Breast epithelium (tissue), 4 donors: ENCODE data around the gene HAPSTR1. TPM values are rescaled to one million over a fixed set of nuclear protein-coding genes. Genes with fewer than 3 reads are reported as not detected.

Experiments used
- DNase-seq, 2 donors: peaks; one replicate each; pipeline ENCODE4 v3.0.0-alpha.2; 2019; ENCODE audit warnings: low spot score in 2 of 2
- H3K27ac ChIP-seq, 2 donors: fragments of 200-600 bp; sonication (generic) in 1 of 2; one replicate each; pipeline ENCODE4 v1.5.1; 2016 to 2019; ENCODE audit warnings: mild to moderate bottlenecking in 1 of 2
- H3K27me3 ChIP-seq, 2 donors: fragments of 200-600 bp; sonication (generic) in 1 of 2; one replicate each; pipeline versions ENCODE4 v1.5.1 to v1.6.0; 2017 to 2019; ENCODE audit warnings: control low read depth in 1 of 2, mild to moderate bottlenecking in 1 of 2
- H3K36me3 ChIP-seq: fragments of 200-600 bp; one replicate; pipeline ENCODE4 v1.5.1; 2019
- H3K4me1 ChIP-seq, 2 donors: fragments of 200-600 bp; sonication (generic); one replicate each; pipeline ENCODE4 v1.5.1; 2016 to 2019; ENCODE audit warnings: control low read depth in 1 of 2
- H3K4me3 ChIP-seq, 3 donors: fragments of 200-600 bp; sonication (generic); 1 replicate in 2 of 3; 2 replicates in 1 of 3; pipeline ENCODE4 v1.5.1; 2016 to 2019; ENCODE audit warnings: mild to moderate bottlenecking in 3 of 3, moderate library complexity in 2 of 3
- H3K9me3 ChIP-seq, 2 donors: fragments of 200-600 bp; sonication (generic) in 1 of 2; one replicate each; pipeline ENCODE4 v1.5.1; 2016 to 2019; ENCODE audit warnings: control low read depth in 1 of 2
- CTCF ChIP-seq, 3 donors: fragments of 450-650 bp; IDR thresholded peaks; one replicate each; pipeline ENCODE4 v1.5.1; 2016 to 2017; ENCODE audit warnings: antibody characterized with exemption in 3 of 3, mild to moderate bottlenecking in 3 of 3, moderate library complexity in 3 of 3
- POLR2A ChIP-seq: fragments of 450-650 bp; IDR thresholded peaks from one replicate; pipeline ENCODE4 v1.6.1; 2016; ENCODE audit warnings: antibody characterized with exemption, mild to moderate bottlenecking, moderate library complexity
- POLR2AphosphoS5 ChIP-seq, 3 donors: sonication (generic); formaldehyde crosslinking; IDR thresholded peaks; one replicate each; pipeline ENCODE4 v1.6.1; 2017; ENCODE audit warnings: antibody characterized with exemption in 3 of 3
- intact Hi-C: fragments of 100-400 bp; cut with DNase I; formaldehyde crosslinking; loops from one replicate; pipeline ENCODE4 v1.15.1; 2023; ENCODE audit warnings: low total_unique reads
- total RNA-seq, 3 donors: library from RNA; depleted of rRNA; stranded (reverse); fragments of >200 nt; gene quantifications; one replicate each; pipeline ENCODE4 v1.1.0, GENCODE V29; 2016

Gene HAPSTR1
- total RNA-seq, 3 donors from 2014 or later: 39.0 to 63.5 (median 50.1) TPM

- no peaks in the 10 kb centered on the region for H3K9me3 ChIP-seq
- H3K4me3 ChIP-seq: no peak overlapping the region
- intact Hi-C loops: no loop called here
- no peaks in the 10 kb centered on the region for H3K4me1 ChIP-seq
- no peak for TF ChIP-seq CTCF (IDR thresholded peaks at IDR 0.05)
- no peak for TF ChIP-seq POLR2AphosphoS5 (IDR thresholded peaks at IDR 0.05)
- no peak for TF ChIP-seq POLR2A
- no peak for DNase-seq
- H3K27ac ChIP-seq: no peak overlapping the region
- no peaks in the 10 kb centered on the region for H3K36me3 ChIP-seq
- no peaks in the 10 kb centered on the region for H3K27me3 ChIP-seq
These were observed 37.0 kb upstream of the HAPSTR1 start for GRCh38 chr16:9054460-9054859.

GRCh38 chr16:9055115-9055514 lies 36.3 kb upstream of the HAPSTR1 start:
- no peaks in the 10 kb centered on the region for H3K4me1 ChIP-seq
- no peaks in the 10 kb centered on the region for H3K27me3 ChIP-seq
- H3K36me3 ChIP-seq: no peaks in the 10 kb centered on the region
- intact Hi-C loops: no loop called here
- no peak for DNase-seq
- H3K4me3 ChIP-seq: no peak overlapping the region
- no peaks in the 10 kb centered on the region for H3K9me3 ChIP-seq
- H3K27ac ChIP-seq: no peak overlapping the region
- TF ChIP-seq CTCF (IDR thresholded peaks at IDR 0.05) (no peak), POLR2A (no peak), POLR2AphosphoS5 (IDR thresholded peaks at IDR 0.05) (no peak)

- TF ChIP-seq POLR2AphosphoS5 (IDR thresholded peaks at IDR 0.05) (no peak), CTCF (IDR thresholded peaks at IDR 0.05) (no peak), POLR2A (no peak)
- Histone ChIP-seq H3K27ac (no peak overlapping the region), H3K9me3 (no peaks in the 10 kb centered on the region), H3K27me3 (no peaks in the 10 kb centered on the region), H3K4me3 (no peak overlapping the region), H3K4me1 (no peaks in the 10 kb centered on the region), H3K36me3 (no peaks in the 10 kb centered on the region)
- intact Hi-C loops: no loop called here
- DNase-seq: no peak
These were observed 35.8 kb upstream of the HAPSTR1 start for GRCh38 chr16:9055661-9056060.

GRCh38 chr16:9056061-9056460 lies 35.4 kb upstream of the HAPSTR1 start:
- Histone ChIP-seq H3K36me3 (no peaks in the 10 kb centered on the region), H3K4me3 (no peak overlapping the region), H3K27ac (no peak overlapping the region), H3K27me3 (no peaks in the 10 kb centered on the region), H3K9me3 (no peaks in the 10 kb centered on the region), H3K4me1 (no peaks in the 10 kb centered on the region)
- intact Hi-C loops: no loop called here
- DNase-seq: no peak
- TF ChIP-seq POLR2AphosphoS5 (IDR thresholded peaks at IDR 0.05) (no peak), CTCF (IDR thresholded peaks at IDR 0.05) (no peak), POLR2A (no peak)

- H3K27ac ChIP-seq: no peak overlapping the region
- H3K9me3 ChIP-seq: no peaks in the 10 kb centered on the region
- H3K4me3 ChIP-seq: no peak overlapping the region
- no peak for TF ChIP-seq CTCF (IDR thresholded peaks at IDR 0.05)
- TF ChIP-seq POLR2A: no peak
- TF ChIP-seq POLR2AphosphoS5 (IDR thresholded peaks at IDR 0.05): no peak
- H3K4me1 ChIP-seq: no peaks in the 10 kb centered on the region
- intact Hi-C loops: no loop called here
- no peak for DNase-seq
- no peaks in the 10 kb centered on the region for H3K36me3 ChIP-seq
- H3K27me3 ChIP-seq: no peaks in the 10 kb centered on the region
These were observed 33.2 kb upstream of the HAPSTR1 start for GRCh38 chr16:9058211-9058610.
